Mesenchymal stem cell (in vitro differentiated cells and primary cell): ENCODE data around the gene MARCHF5.

Experiments
- DNase-seq: peaks from one replicate; pipeline ENCODE4 v3.0.0-alpha.2; 2013
- H2AFZ ChIP-seq: one replicate; pipeline ENCODE4 v1.6.1; 2013; ENCODE audit warnings: low read depth, mild to moderate bottlenecking, control low read depth, inconsistent platforms, low read length, moderate library complexity
- H2AK5ac ChIP-seq: 2 replicates; pipeline ENCODE4 v1.6.1; 2013; ENCODE audit warnings: low read length, moderate library complexity, mild to moderate bottlenecking, inconsistent platforms; ENCODE audit not compliant: severe bottlenecking
- H2BK120ac ChIP-seq: one replicate; pipeline ENCODE4 v1.6.1; 2013; ENCODE audit warnings: low read depth, mild to moderate bottlenecking, inconsistent platforms, low read length, moderate library complexity
- H2BK12ac ChIP-seq, 2 experiments: one replicate each; pipeline ENCODE4 v1.6.1; 2013; ENCODE audit warnings: inconsistent platforms in 2 of 2, low read length in 2 of 2, mild to moderate bottlenecking in 2 of 2, moderate library complexity in 2 of 2, control low read depth in 1 of 2
- H2BK15ac ChIP-seq: one replicate; pipeline ENCODE4 v1.6.1; 2013; ENCODE audit warnings: mild to moderate bottlenecking, low read depth, inconsistent platforms; ENCODE audit not compliant: poor library complexity, severe bottlenecking
- H2BK5ac ChIP-seq: 2 replicates; pipeline ENCODE4 v1.6.1; 2013; ENCODE audit warnings: low read depth, mild to moderate bottlenecking, low read length, control low read depth, inconsistent platforms; ENCODE audit not compliant: poor library complexity, severe bottlenecking
- H3K14ac ChIP-seq, 2 experiments: one replicate each; pipeline ENCODE4 v1.6.1; 2013; ENCODE audit warnings: inconsistent platforms in 2 of 2, low read length in 2 of 2, control low read depth in 1 of 2, mild to moderate bottlenecking in 1 of 2, moderate library complexity in 1 of 2
- H3K18ac ChIP-seq, 2 experiments: one replicate each; pipeline ENCODE4 v1.6.1; 2013; ENCODE audit warnings: inconsistent platforms in 2 of 2, low read length in 2 of 2, control low read depth in 1 of 2, low read depth in 1 of 2, mild to moderate bottlenecking in 1 of 2
- H3K23ac ChIP-seq, 2 experiments: one replicate each; pipeline ENCODE4 v1.6.1; 2013; ENCODE audit warnings: inconsistent platforms in 2 of 2, low read length in 2 of 2, mild to moderate bottlenecking in 2 of 2, moderate library complexity in 2 of 2, control low read depth in 1 of 2
- H3K27ac ChIP-seq: 2 replicates; pipeline ENCODE4 v1.5.1; 2013; ENCODE audit warnings: mild to moderate bottlenecking, moderate library complexity, low read length, control low read depth, inconsistent platforms; ENCODE audit not compliant: poor library complexity, severe bottlenecking
- H3K27me3 ChIP-seq, 2 experiments: 2 replicates each; pipeline versions ENCODE4 v1.6.1 to v1.7.0; 2013; ENCODE audit warnings: low read length in 2 of 2, mild to moderate bottlenecking in 2 of 2, moderate library complexity in 2 of 2, control low read depth in 1 of 2, inconsistent platforms in 1 of 2; ENCODE audit not compliant: control insufficient read depth in 1 of 2, insufficient read depth in 1 of 2
- H3K36me3 ChIP-seq, 2 experiments: 2 replicates each; pipeline versions ENCODE4 v1.6.1 to v1.7.0; 2013; ENCODE audit warnings: low read length in 2 of 2, control low read depth in 1 of 2, inconsistent platforms in 1 of 2, low read depth in 1 of 2, mild to moderate bottlenecking in 1 of 2; ENCODE audit not compliant: insufficient read depth in 2 of 2, control insufficient read depth in 1 of 2
- H3K4ac ChIP-seq, 2 experiments: one replicate each; pipeline ENCODE4 v1.6.1; 2013; ENCODE audit warnings: inconsistent platforms in 2 of 2, low read length in 2 of 2, mild to moderate bottlenecking in 2 of 2, moderate library complexity in 2 of 2, control low read depth in 1 of 2, low read depth in 1 of 2
- H3K4me1 ChIP-seq: 2 replicates; pipeline ENCODE4 v1.6.1; 2013; ENCODE audit warnings: low read depth, low read length, control low read depth; ENCODE audit not compliant: control insufficient read depth, insufficient read depth
- H3K4me2 ChIP-seq: 2 replicates; pipeline ENCODE4 v1.6.1; 2013; ENCODE audit warnings: low read length, mild to moderate bottlenecking, inconsistent platforms; ENCODE audit not compliant: poor library complexity, severe bottlenecking
- H3K4me3 ChIP-seq, 2 experiments: 2 replicates each; pipeline versions ENCODE4 v1.5.1 to v1.7.0; 2013; ENCODE audit warnings: low read length in 2 of 2, mild to moderate bottlenecking in 2 of 2, control low read depth in 1 of 2, low read depth in 1 of 2; ENCODE audit not compliant: insufficient read depth in 1 of 2
- H3K79me1 ChIP-seq: replicated peaks from 2 replicates; pipeline ENCODE4 v1.6.1; 2013; ENCODE audit warnings: mild to moderate bottlenecking, control low read depth, low read length, inconsistent platforms; ENCODE audit not compliant: poor library complexity, severe bottlenecking
- H3K9ac ChIP-seq: 2 replicates; pipeline ENCODE4 v1.7.0; 2013; ENCODE audit warnings: mild to moderate bottlenecking, low read length, moderate library complexity
- H3K9me3 ChIP-seq: 2 replicates; pipeline ENCODE4 v1.7.0; 2013; ENCODE audit warnings: mild to moderate bottlenecking, low read length; ENCODE audit not compliant: control insufficient read depth
- H4K8ac ChIP-seq: one replicate; pipeline ENCODE4 v1.6.1; 2013; ENCODE audit warnings: inconsistent platforms, mild to moderate bottlenecking, low read length, moderate library complexity
- H4K91ac ChIP-seq: one replicate; pipeline ENCODE4 v1.6.1; 2013; ENCODE audit warnings: mild to moderate bottlenecking, low read length, inconsistent platforms
- WGBS: methylation state at CpG from one replicate; pipeline ENCODE4 v1.1.7; 2013; ENCODE audit warnings: mixed read lengths; 5-methylcytosine and 5-hydroxymethylcytosine counted together

The MARCHF5 gene

DNA sequence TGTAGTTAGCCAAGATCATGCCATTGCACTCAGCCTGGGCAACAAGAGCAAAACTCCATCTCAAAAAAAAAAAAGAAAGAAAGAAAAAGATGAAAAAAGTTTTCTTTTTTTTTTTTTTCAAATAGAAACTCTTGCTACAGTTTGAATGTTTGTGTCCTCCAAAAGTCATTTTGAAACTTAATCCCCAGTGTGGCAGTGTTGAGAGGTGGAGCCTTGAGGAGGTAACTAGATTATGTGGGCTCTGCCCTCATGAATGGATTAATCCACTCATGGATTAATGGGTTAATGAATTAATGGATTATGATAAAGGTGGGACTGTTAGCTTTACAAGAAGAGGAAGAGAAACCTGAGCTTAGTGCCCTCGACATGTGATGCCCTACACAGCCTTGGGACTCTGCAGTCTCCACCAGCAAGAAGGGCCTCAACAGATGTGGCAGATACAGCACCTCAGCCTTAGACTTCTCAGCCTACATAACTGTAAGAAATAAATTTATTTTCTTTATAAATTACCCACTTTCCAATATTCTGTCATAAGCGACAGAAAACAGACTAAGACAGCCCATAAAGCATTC, 25.2 kb upstream of the MARCHF5 start:
- Histone ChIP-seq H3K27ac (no peak overlapping the region), H3K23ac (no peak overlapping the region), H3K4me2 (no peak overlapping the region), H3K9me3 (no peaks in the 10 kb centered on the region), H2BK5ac (no peak overlapping the region), H3K4me3 (no peak overlapping the region), H4K91ac (no peak overlapping the region), H3K36me3 (no peaks in the 10 kb centered on the region), H3K9ac (no peak overlapping the region), H3K4me1 (no peaks in the 10 kb centered on the region), H3K79me1 (no peaks in the 10 kb centered on the region), H2BK15ac (no peak overlapping the region), H2BK12ac (no peak overlapping the region), H2AK5ac (no peak overlapping the region), H3K27me3 (no peaks in the 10 kb centered on the region), H2BK120ac (no peak overlapping the region), H2AFZ (no peak overlapping the region), H3K14ac (no peak overlapping the region), H3K4ac (no peak overlapping the region), H4K8ac (no peak overlapping the region), H3K18ac (no peak overlapping the region)
- no peak for DNase-seq
- 100% methylated on average over 1 of the region's 2 CpGs for WGBS

GRCh38 chr10:92267343-92267742, 23.6 kb upstream of the MARCHF5 start:
- H3K4ac ChIP-seq, result no peak overlapping the region
- no peak overlapping the region for H3K27ac ChIP-seq
- H3K23ac ChIP-seq, result no peak overlapping the region
- H3K14ac ChIP-seq, result no peak overlapping the region
- H4K91ac ChIP-seq, result no peak overlapping the region
- no peak overlapping the region for H2BK120ac ChIP-seq
- H3K36me3 ChIP-seq, result no peaks in the 10 kb centered on the region
- no peak overlapping the region for H3K4me2 ChIP-seq
- no peak for DNase-seq
- no peak overlapping the region for H2AK5ac ChIP-seq
- no peak overlapping the region for H4K8ac ChIP-seq
- no peak overlapping the region for H3K18ac ChIP-seq
- H3K79me1 ChIP-seq, result no peaks in the 10 kb centered on the region
- no peaks in the 10 kb centered on the region for H3K27me3 ChIP-seq
- H2AFZ ChIP-seq, result no peak overlapping the region
- H3K9me3 ChIP-seq, result no peaks in the 10 kb centered on the region
- no peak overlapping the region for H2BK5ac ChIP-seq
- H2BK15ac ChIP-seq, result no peak overlapping the region
- no peak overlapping the region for H3K4me3 ChIP-seq
- no peak overlapping the region for H3K9ac ChIP-seq
- H2BK12ac ChIP-seq, result no peak overlapping the region
- no peaks in the 10 kb centered on the region for H3K4me1 ChIP-seq

- Histone ChIP-seq H3K27ac (no peak overlapping the region), H3K36me3 (no peaks in the 10 kb centered on the region), H2BK15ac (no peak overlapping the region), H3K27me3 (no peaks in the 10 kb centered on the region), H3K4me2 (no peak overlapping the region), H3K14ac (no peak overlapping the region), H3K9ac (no peak overlapping the region), H4K8ac (no peak overlapping the region), H3K4me1 (no peaks in the 10 kb centered on the region), H2AK5ac (no peak overlapping the region), H3K9me3 (no peaks in the 10 kb centered on the region), H2BK120ac (no peak overlapping the region), H2BK5ac (no peak overlapping the region), H3K23ac (no peak overlapping the region), H3K4ac (no peak overlapping the region), H2BK12ac (no peak overlapping the region), H4K91ac (no peak overlapping the region), H2AFZ (no peak overlapping the region), H3K18ac (no peak overlapping the region), H3K79me1 (no peaks in the 10 kb centered on the region), H3K4me3 (no peak overlapping the region)
- DNase-seq, result no peak
- 85% methylated on average over 2 of the region's 2 CpGs for WGBS
These were observed 22.2 kb upstream of the MARCHF5 start for GRCh38 chr10:92268748-92269147.

DNA sequence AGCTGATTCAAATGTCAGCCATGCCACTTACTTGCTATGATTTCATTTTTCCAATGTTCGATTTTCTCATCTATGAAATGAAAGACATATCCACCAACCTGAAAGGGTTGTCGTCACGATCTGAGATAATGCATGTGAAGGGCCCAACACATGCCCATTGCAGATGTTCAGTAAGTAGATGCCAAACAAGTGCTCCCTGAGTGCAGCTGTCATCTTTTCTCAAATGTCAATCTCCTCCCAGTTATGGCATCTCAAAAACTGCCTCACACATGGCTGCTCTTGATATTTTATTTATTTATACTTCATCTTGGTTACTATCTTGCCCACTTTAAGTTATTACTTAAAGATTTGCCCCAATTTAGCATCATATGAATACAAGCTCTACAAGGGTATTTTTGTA, 16.9 kb upstream of the MARCHF5 start:
- Histone ChIP-seq H4K91ac (no peak overlapping the region), H3K18ac (no peak overlapping the region), H3K79me1 (no peaks in the 10 kb centered on the region), H2BK5ac (no peak overlapping the region), H3K27me3 (no peaks in the 10 kb centered on the region), H2BK15ac (no peak overlapping the region), H3K36me3 (no peaks in the 10 kb centered on the region), H3K9ac (no peak overlapping the region), H3K4me3 (no peak overlapping the region), H3K4ac (no peak overlapping the region), H2AK5ac (no peak overlapping the region), H3K4me2 (no peak overlapping the region), H3K14ac (no peak overlapping the region), H2BK120ac (no peak overlapping the region), H4K8ac (no peak overlapping the region), H3K4me1 (no peaks in the 10 kb centered on the region), H2AFZ (no peak overlapping the region), H3K27ac (no peak overlapping the region), H3K9me3 (no peaks in the 10 kb centered on the region), H3K23ac (no peak overlapping the region), H2BK12ac (no peak overlapping the region)
- WGBS, result 92% methylated on average over 3 of the region's 3 CpGs
- no peak for DNase-seq
